B cell (primary cell): Measurements from ENCODE around the gene KAT8. TPM values are rescaled to one million over a fixed set of nuclear protein-coding genes. Genes with fewer than 3 reads are reported as not detected.

Experiments used
- ATAC-seq: fragments of 200-7000 bp; cut with Tn5 transposase; one replicate; pipeline ENCODE4 v1.10.0; 2021; ENCODE audit warnings: low read depth, mild to moderate bottlenecking, moderate number of reproducible peaks, moderate library complexity
- CTCF ChIA-PET: fragments of 350-600 bp; sonication (Branson Sonifier 250); formaldehyde crosslinking; loops from one replicate; lab custom pipeline; 2021; ENCODE audit warnings: antibody characterized with exemption, inconsistent platforms; lab: Charles Lee
- POLR2A ChIA-PET: fragments of 350-600 bp; sonication (Branson Sonifier 250); formaldehyde crosslinking; loops from one replicate; lab custom pipeline; 2021; ENCODE audit warnings: antibody characterized with exemption; lab: Charles Lee
- DNase-seq: peaks from one replicate; pipeline ENCODE4 v3.0.0; 2013
- H2AFZ ChIP-seq: 2 replicates; pipeline ENCODE4 v1.6.1; 2012; ENCODE audit warnings: mild to moderate bottlenecking, low read depth, low read length; ENCODE audit not compliant: insufficient read depth, poor library complexity, severe bottlenecking
- H3K27ac ChIP-seq, 2 donors: 1 replicate in 1 of 2; 2 replicates in 1 of 2; pipeline ENCODE4 v1.5.1; 2012 to 2013; ENCODE audit warnings: low read length in 2 of 2, mild to moderate bottlenecking in 2 of 2, moderate library complexity in 1 of 2
- H3K27me3 ChIP-seq, 4 experiments: fragments of 200-600 bp in 1 of 4; sonication (generic) in 1 of 4; replicated peaks in 1 of 4; 1 replicate in 2 of 4; 2 replicates in 2 of 4; pipeline versions ENCODE4 v1.6.1 to v1.7.0; 2013 to 2016; ENCODE audit warnings: low read length in 3 of 4, mild to moderate bottlenecking in 2 of 4, mixed read lengths in 1 of 4, moderate library complexity in 1 of 4; ENCODE audit not compliant: insufficient read depth in 4 of 4, control insufficient read depth in 3 of 4; ENCODE audit errors: control extremely low read depth in 1 of 4
- H3K36me3 ChIP-seq, 2 experiments: replicated peaks in 1 of 2; 1 replicate in 1 of 2; 2 replicates in 1 of 2; pipeline versions ENCODE4 v1.6.1 to v1.7.1; 2013; ENCODE audit warnings: low read length in 1 of 2; ENCODE audit not compliant: insufficient read depth in 2 of 2, control insufficient read depth in 1 of 2; ENCODE audit errors: control extremely low read depth in 1 of 2, extremely low read depth in 1 of 2
- H3K4me1 ChIP-seq, 2 donors: fragments of 200-600 bp in 1 of 2; sonication (generic) in 1 of 2; 1 replicate in 1 of 2; 2 replicates in 1 of 2; pipeline versions ENCODE4 v1.5.1 to v1.6.1; 2013 to 2017; ENCODE audit warnings: low read length in 2 of 2; ENCODE audit not compliant: control insufficient read depth in 2 of 2, insufficient read depth in 2 of 2
- H3K4me2 ChIP-seq: replicated peaks from 2 replicates; pipeline ENCODE3; 2012; ENCODE audit warnings: mild to moderate bottlenecking, low read depth, low read length; ENCODE audit not compliant: poor library complexity, severe bottlenecking
- H3K4me3 ChIP-seq, 5 experiments: fragments of 200-600 bp in 1 of 5; sonication (generic) in 1 of 5; 1 replicate in 3 of 5; 2 replicates in 2 of 5; pipeline versions ENCODE4 v1.5.1 to v1.7.0; 2011 to 2016; ENCODE audit warnings: low read length in 4 of 5, mild to moderate bottlenecking in 4 of 5, low read depth in 2 of 5, control low read depth in 1 of 5, moderate library complexity in 1 of 5; ENCODE audit not compliant: insufficient read depth in 1 of 5; ENCODE audit errors: control extremely low read depth in 1 of 5, extremely low read depth in 1 of 5
- H3K79me2 ChIP-seq: fragments of 200-600 bp; sonication (generic); one replicate; pipeline ENCODE4 v1.6.0; 2016; ENCODE audit warnings: low read length; ENCODE audit not compliant: control insufficient read depth, insufficient read depth
- H3K9ac ChIP-seq: fragments of 200-600 bp; sonication (generic); 2 replicates; pipeline ENCODE4 v1.6.1; 2017; ENCODE audit warnings: mild to moderate bottlenecking, low read length, moderate library complexity
- H3K9me3 ChIP-seq, 3 donors: one replicate each; pipeline versions ENCODE4 v1.6.1 to v1.7.1; 2013; ENCODE audit warnings: low read length in 2 of 3; ENCODE audit not compliant: control insufficient read depth in 2 of 3, insufficient read depth in 1 of 3; ENCODE audit errors: control extremely low read depth in 1 of 3
- H4K20me1 ChIP-seq: 2 replicates; pipeline ENCODE4 v1.6.0; 2012; ENCODE audit warnings: mild to moderate bottlenecking, low read length; ENCODE audit not compliant: insufficient read depth, control insufficient read depth, poor library complexity, severe bottlenecking
- H3K27ac Mint-ChIP-seq: one replicate; pipeline ENCODE4 v1.8.0; 2021; ENCODE audit warnings: mixed read lengths
- H3K27me3 Mint-ChIP-seq: one replicate; pipeline ENCODE4 v1.8.0; 2021; ENCODE audit warnings: mixed read lengths
- H3K4me1 Mint-ChIP-seq: one replicate; pipeline ENCODE4 v1.8.0; 2021; ENCODE audit warnings: mixed read lengths
- H3K4me3 Mint-ChIP-seq: one replicate; pipeline ENCODE4 v1.8.0; 2021; ENCODE audit warnings: mixed read lengths
- H3K9me3 Mint-ChIP-seq: one replicate; pipeline ENCODE4 v1.8.0; 2022; ENCODE audit warnings: mixed read lengths; ENCODE audit not compliant: insufficient read depth
- CTCF ChIP-seq: fragments of 200-600 bp; IDR thresholded peaks from one replicate; pipeline ENCODE4 v1.8.0; 2022; ENCODE audit warnings: antibody characterized with exemption, mild to moderate bottlenecking
- EZH2 ChIP-seq: IDR thresholded peaks from 2 replicates; pipeline ENCODE4 v1.6.1; 2012; ENCODE audit warnings: borderline replicate concordance, low read depth, mild to moderate bottlenecking, moderate library complexity, low read length; ENCODE audit not compliant: insufficient read depth, poor library complexity, severe bottlenecking
- WGBS: methylation state at CpG from one replicate; pipeline ENCODE4 v1.1.5; 2013; ENCODE audit warnings: missing lambda C conversion rate; ENCODE audit not compliant: insufficient coverage; 5-methylcytosine and 5-hydroxymethylcytosine counted together
- intact Hi-C: fragments of 100-400 bp; cut with micrococcal nuclease; formaldehyde crosslinking; loops from one replicate; pipeline ENCODE4 v1.10.0; 2022
- polyA plus RNA-seq: library from polyadenylated mRNA; depleted of rRNA; stranded (reverse); fragments of >200 nt; gene quantifications from 2 replicates; pipeline ENCODE4 v1.2.3, GENCODE V29; 2012
- total RNA-seq, 2 donors: library from RNA; stranded (reverse); fragments of 120-200 nt in 1 of 2; gene quantifications; 1 replicate in 1 of 2; 2 replicates in 1 of 2; pipeline versions ENCODE4 v1.2.3 to v1.2.4, GENCODE V29; 2013 to 2022

Gene KAT8
- total and polyA plus RNA-seq, 2 donors (not counting 1 experiment from before 2014, with no cell fraction given), result 100.0 to 102 TPM

DNA sequence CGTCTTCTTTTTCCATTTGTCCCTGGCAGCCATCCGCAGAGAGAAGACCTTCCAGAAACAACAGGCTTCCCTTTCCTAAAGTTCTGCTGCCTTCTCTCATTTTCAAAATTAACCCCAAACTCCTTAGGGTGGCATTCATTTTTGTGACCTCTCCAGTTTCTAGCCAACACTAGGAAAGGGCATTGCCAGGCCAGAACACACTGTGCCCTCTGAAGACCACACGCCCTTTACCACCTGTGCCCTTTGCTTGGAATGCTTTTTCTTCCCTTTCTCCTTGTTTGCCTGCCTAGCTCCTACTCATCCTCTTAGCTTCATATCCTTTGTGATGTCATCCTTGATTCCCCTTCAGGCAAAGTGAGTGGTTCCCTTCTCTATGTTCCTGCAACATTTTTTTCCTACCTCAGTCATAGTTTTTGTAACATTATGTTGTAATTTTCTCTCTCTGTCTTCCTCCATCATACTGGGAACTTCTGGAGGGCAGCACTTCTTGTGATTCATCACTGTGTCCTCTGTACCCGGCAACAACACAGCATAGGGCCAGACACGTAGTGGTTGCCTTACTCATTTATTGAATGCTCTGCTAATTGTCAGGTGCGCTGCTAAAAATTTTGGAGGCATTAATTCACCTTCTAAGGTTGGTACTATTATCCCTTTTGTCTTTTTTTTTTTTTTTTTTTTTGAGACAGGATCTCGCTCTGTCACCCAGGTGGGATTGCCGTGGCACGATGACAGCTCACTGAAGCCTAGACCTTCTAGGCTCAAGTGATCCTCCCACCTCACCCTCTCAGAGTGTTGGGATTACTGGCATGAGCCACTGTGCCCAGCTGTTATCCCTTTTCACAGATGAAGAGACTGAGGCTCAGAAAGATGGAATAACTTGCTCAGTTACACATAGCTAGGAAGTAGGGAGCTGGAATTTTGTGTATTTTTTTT lies 1.0 kb downstream of the KAT8 start:
- intact Hi-C loops, result no loop called here
- peak overlapping the region; percentile 72 for H3K4me2 ChIP-seq
- H3K27me3 ChIP-seq, result no peaks in the 10 kb centered on the region
- H3K27ac ChIP-seq, result peak overlapping the region; percentile 72 to 95
- peak overlapping the region; percentile 80 for H2AFZ ChIP-seq
- no peak for ATAC-seq
- no peak for DNase-seq
- H4K20me1 ChIP-seq, result peaks cover 26% of the 10 kb centered on the region
- peaks cover 7 to 30% of the 10 kb centered on the region in 2 experiments for H3K36me3 ChIP-seq
- no peaks in the 10 kb centered on the region for H3K9me3 ChIP-seq
- ChIA-PET POLR2A (interaction anchor here (0.6 to 3.6 kb wide), 11 partner anchors 11 to 1474 kb away, joined by 3 to 36 read pairs (median 10); partner anchors contain the start of genes FBXL19, FUS, PYCARD and STX4), CTCF (interaction anchor here (1.0 to 3.3 kb wide), 7 partner anchors 9 to 324 kb away, joined by 3 to 24 read pairs (median 4); partner anchors contain the start of genes BCKDK, FUS, ZNF646 and ZNF668)
- H3K27me3 Mint-ChIP-seq, result no peaks in the 10 kb centered on the region
- H3K9ac ChIP-seq, result peak overlapping the region; percentile 92
- H3K4me3 ChIP-seq, result peak overlapping the region; percentile 49 to 83 (median 66)
- 39% methylated on average over 5 of the region's 9 CpGs for WGBS
- no peaks in the 10 kb centered on the region for H3K9me3 Mint-ChIP-seq
- peaks cover 44% of the 10 kb centered on the region for H3K79me2 ChIP-seq
- no peak for TF ChIP-seq CTCF
- no peak for TF ChIP-seq EZH2
- H3K4me1 Mint-ChIP-seq, result peaks cover 15% of the 10 kb centered on the region
- peak overlapping the region; percentile 96 for H3K27ac Mint-ChIP-seq
- H3K4me3 Mint-ChIP-seq, result peak overlapping the region; percentile 92
- peaks cover 10 to 20% of the 10 kb centered on the region in 2 donors for H3K4me1 ChIP-seq
